DOHH2 (cell line): ENCODE data around the gene DNAJC22.

Source experiments
- H3F3A ChIP-seq: fragments of 200-600 bp; sonication (generic), shearing (Covaris generic); 2 replicates; pipeline ENCODE4 v1.6.0; 2016; ENCODE audit warnings: antibody characterized with exemption, mild to moderate bottlenecking; ENCODE audit not compliant: control insufficient read depth, insufficient read depth
- H3K27ac ChIP-seq: fragments of 200-600 bp; sonication (generic); 2 replicates; pipeline ENCODE4 v1.5.1; 2014; ENCODE audit warnings: low read depth, mild to moderate bottlenecking, low read length, moderate library complexity
- H3K27me3 ChIP-seq: fragments of 200-600 bp; sonication (generic); 2 replicates; pipeline ENCODE4 v1.6.1; 2014; ENCODE audit warnings: mild to moderate bottlenecking, low read length, mixed read lengths; ENCODE audit not compliant: control insufficient read depth
- H3K36me3 ChIP-seq: fragments of 200-600 bp; sonication (generic); 2 replicates; pipeline ENCODE4 v1.6.1; 2014; ENCODE audit warnings: mild to moderate bottlenecking, low read length, moderate library complexity, mixed read lengths; ENCODE audit not compliant: control insufficient read depth
- H3K4me1 ChIP-seq: fragments of 200-600 bp; sonication (generic); 2 replicates; pipeline ENCODE4 v1.6.1; 2014; ENCODE audit warnings: mild to moderate bottlenecking, low read length, mixed read lengths; ENCODE audit not compliant: control insufficient read depth
- H3K4me2 ChIP-seq: fragments of 200-600 bp; sonication (generic); 2 replicates; pipeline ENCODE4 v1.6.0; 2014; ENCODE audit warnings: mild to moderate bottlenecking, low read length, moderate library complexity
- H3K4me3 ChIP-seq: fragments of 200-600 bp; sonication (generic); 2 replicates; pipeline ENCODE4 v1.5.1; 2014; ENCODE audit warnings: mild to moderate bottlenecking, low read length, mixed read lengths
- H3K79me2 ChIP-seq: fragments of 200-600 bp; sonication (generic); 2 replicates; pipeline ENCODE4 v1.6.1; 2014; ENCODE audit warnings: mild to moderate bottlenecking, low read length, mixed read lengths; ENCODE audit not compliant: control insufficient read depth
- H3K9me2 ChIP-seq: fragments of 200-600 bp; sonication (generic); replicated peaks from 2 replicates; pipeline ENCODE4 v1.6.1; 2014; ENCODE audit warnings: mild to moderate bottlenecking, low read length, mixed read lengths; ENCODE audit not compliant: control insufficient read depth
- H3K9me3 ChIP-seq: fragments of 200-600 bp; sonication (generic); 2 replicates; pipeline ENCODE4 v1.6.1; 2014; ENCODE audit warnings: antibody characterized with exemption, low read length, mixed read lengths; ENCODE audit not compliant: control insufficient read depth, insufficient read depth
- H4K20me1 ChIP-seq: fragments of 200-600 bp; sonication (generic); 2 replicates; pipeline ENCODE4 v1.6.0; 2014; ENCODE audit warnings: low read depth, mild to moderate bottlenecking, antibody characterized with exemption, low read length, moderate library complexity; ENCODE audit not compliant: control insufficient read depth, insufficient read depth
- CTCF ChIP-seq: fragments of 200-600 bp; sonication (generic); IDR thresholded peaks from one replicate; pipeline ENCODE4 v1.5.1; 2014; ENCODE audit warnings: antibody characterized with exemption, mild to moderate bottlenecking, low read depth, low read length; ENCODE audit not compliant: poor library complexity, severe bottlenecking
- EZH2phosphoT487 ChIP-seq: fragments of 200-600 bp; sonication (generic); IDR thresholded peaks from 2 replicates; pipeline ENCODE4 v1.6.1; 2017; ENCODE audit warnings: borderline replicate concordance, mild to moderate bottlenecking, antibody characterized with exemption, low read length, moderate library complexity, mixed read lengths

Gene DNAJC22

DNA sequence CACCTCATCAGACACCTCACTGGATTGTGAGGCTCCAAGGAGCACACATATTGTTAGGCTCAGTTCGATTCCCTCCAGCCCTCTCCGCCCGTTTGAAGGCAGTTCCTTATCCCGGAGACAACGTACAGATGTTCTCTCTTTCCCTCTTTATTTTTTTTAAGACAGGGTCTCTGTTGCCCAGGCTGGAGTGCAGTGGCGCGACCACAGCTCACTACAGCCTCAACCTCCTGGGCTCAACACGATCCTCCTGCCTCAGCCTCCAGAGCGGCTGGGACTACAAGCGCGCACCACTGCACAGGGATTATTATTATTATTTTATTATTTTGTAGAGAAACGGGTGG lies 24.4 kb upstream of the DNAJC22 start:
- Histone ChIP-seq H3K36me3 (peaks cover 40% of the 10 kb centered on the region), H3K4me3 (peak overlapping the region; percentile 87), H4K20me1 (no peaks in the 10 kb centered on the region), H3F3A (no peaks in the 10 kb centered on the region), H3K4me1 (peaks cover 20% of the 10 kb centered on the region), H3K9me3 (no peaks in the 10 kb centered on the region), H3K79me2 (peaks cover 23% of the 10 kb centered on the region), H3K4me2 (peak overlapping the region; percentile 78), H3K9me2 (no peaks in the 10 kb centered on the region), H3K27ac (peak overlapping the region; percentile 19; the same call in 1 of the 2 replicates), H3K27me3 (no peaks in the 10 kb centered on the region)
- no peak for TF ChIP-seq CTCF

GRCh38 chr12:49322708-49323523 lies 23.8 kb upstream of the DNAJC22 start, which contains the start of gene TROAP:
TSS of gene TROAP (plus strand) at chr12:49323255. CDS start at chr12:49323609, 354 bp downstream.
- TF ChIP-seq CTCF (no peak), EZH2phosphoT487 (no peak)
- peaks cover 42% of the 10 kb centered on the region for H3K36me3 ChIP-seq
- peak within 1 kb of the TSS; percentile 45 for H3K27ac ChIP-seq
- no peaks in the 10 kb centered on the region for H3F3A ChIP-seq
- peak within 1 kb of the TSS; percentile 87 for H3K4me3 ChIP-seq
- no peaks in the 10 kb centered on the region for H4K20me1 ChIP-seq
- peaks cover 23% of the 10 kb centered on the region for H3K79me2 ChIP-seq
- H3K27me3 ChIP-seq, result no peaks in the 10 kb centered on the region
- H3K9me2 ChIP-seq, result no peaks in the 10 kb centered on the region
- H3K4me2 ChIP-seq, result peak within 1 kb of the TSS; percentile 78
- peaks cover 20% of the 10 kb centered on the region for H3K4me1 ChIP-seq
- no peaks in the 10 kb centered on the region for H3K9me3 ChIP-seq

DNA sequence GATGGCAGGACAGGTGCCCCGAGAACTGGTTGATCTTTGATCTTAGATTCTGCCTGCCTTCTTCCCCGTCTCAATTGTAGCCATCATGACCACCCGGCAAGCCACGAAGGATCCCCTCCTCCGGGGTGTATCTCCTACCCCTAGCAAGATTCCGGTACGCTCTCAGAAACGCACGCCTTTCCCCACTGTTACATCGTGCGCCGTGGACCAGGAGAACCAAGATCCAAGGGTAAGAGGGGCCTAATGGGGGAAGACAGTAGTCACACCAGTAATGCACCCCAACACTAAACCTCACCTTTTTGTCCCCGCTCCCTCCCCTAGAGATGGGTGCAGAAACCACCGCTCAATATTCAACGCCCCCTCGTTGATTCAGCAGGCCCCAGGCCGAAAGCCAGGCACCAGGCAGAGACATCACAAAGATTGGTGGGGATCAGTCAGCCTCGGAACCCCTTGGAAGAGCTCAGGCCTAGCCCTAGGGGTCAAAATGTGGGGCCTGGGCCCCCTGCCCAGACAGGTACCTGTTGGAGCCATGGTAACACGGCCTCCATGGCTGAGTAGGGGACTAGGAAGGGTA lies 23.1 kb upstream of the DNAJC22 start:
- H3K9me2 ChIP-seq, result no peaks in the 10 kb centered on the region
- H3K27ac ChIP-seq, result peak overlapping the region; percentile 45
- peaks cover 20% of the 10 kb centered on the region for H3K4me1 ChIP-seq
- H3K4me3 ChIP-seq, result peak overlapping the region; percentile 87
- TF ChIP-seq CTCF (no peak), EZH2phosphoT487 (no peak)
- H3K79me2 ChIP-seq, result peaks cover 23% of the 10 kb centered on the region
- no peaks in the 10 kb centered on the region for H4K20me1 ChIP-seq
- no peaks in the 10 kb centered on the region for H3K27me3 ChIP-seq
- peak overlapping the region; percentile 77 for H3K4me2 ChIP-seq
- H3K9me3 ChIP-seq, result no peaks in the 10 kb centered on the region
- H3K36me3 ChIP-seq, result peaks cover 42% of the 10 kb centered on the region
- no peaks in the 10 kb centered on the region for H3F3A ChIP-seq
